H9 (cell line): ENCODE results near the gene DTNB. TPM values are rescaled to one million over a fixed set of nuclear protein-coding genes. Genes with fewer than 3 reads are reported as not detected.

Experiments
- DNase-seq: peaks from one replicate; pipeline ENCODE4 v3.0.0-alpha.2; 2017
- H2AFZ ChIP-seq: one replicate; pipeline ENCODE4 v1.6.1; 2013; ENCODE audit warnings: mild to moderate bottlenecking, low read length, control low read depth, moderate library complexity
- H2AK5ac ChIP-seq: 2 replicates; pipeline ENCODE4 v1.6.1; 2013; ENCODE audit warnings: low read length, control low read depth, mixed read lengths; ENCODE audit not compliant: insufficient read length
- H2BK120ac ChIP-seq: one replicate; pipeline ENCODE4 v1.6.1; 2013; ENCODE audit warnings: low read depth, mild to moderate bottlenecking, low read length, control low read depth, inconsistent platforms; ENCODE audit not compliant: poor library complexity, severe bottlenecking
- H2BK12ac ChIP-seq: 2 replicates; pipeline ENCODE4 v1.6.1; 2013; ENCODE audit warnings: low read length, control low read depth, mixed read lengths, low read depth; ENCODE audit not compliant: insufficient read length
- H2BK15ac ChIP-seq: 2 replicates; pipeline ENCODE4 v1.6.1; 2013; ENCODE audit warnings: low read depth, low read length, control low read depth
- H2BK20ac ChIP-seq: one replicate; pipeline ENCODE4 v1.6.1; 2013; ENCODE audit warnings: low read depth, mild to moderate bottlenecking, low read length, control low read depth, inconsistent platforms; ENCODE audit not compliant: poor library complexity, severe bottlenecking
- H2BK5ac ChIP-seq: 2 replicates; pipeline ENCODE4 v1.6.1; 2013; ENCODE audit warnings: low read length, control low read depth, mixed read lengths; ENCODE audit not compliant: insufficient read length
- H3K14ac ChIP-seq: 2 replicates; pipeline ENCODE4 v1.6.1; 2013; ENCODE audit warnings: low read length, control low read depth; ENCODE audit not compliant: insufficient read depth
- H3K18ac ChIP-seq: 2 replicates; pipeline ENCODE4 v1.6.1; 2013; ENCODE audit warnings: low read depth, mild to moderate bottlenecking, mixed read lengths, low read length, control low read depth; ENCODE audit not compliant: insufficient read length
- H3K23ac ChIP-seq: 2 replicates; pipeline ENCODE4 v1.6.1; 2013; ENCODE audit warnings: low read length, control low read depth, mixed read lengths, low read depth; ENCODE audit not compliant: insufficient read length
- H3K23me2 ChIP-seq: 2 replicates; pipeline ENCODE4 v1.6.1; 2013; ENCODE audit warnings: low read depth, mild to moderate bottlenecking, mixed read lengths, low read length, control low read depth; ENCODE audit not compliant: insufficient read length, poor library complexity, severe bottlenecking
- H3K27ac ChIP-seq: 2 replicates; pipeline ENCODE4 v1.5.1; 2013; ENCODE audit warnings: low read length, control low read depth, mixed read lengths, low read depth; ENCODE audit not compliant: insufficient read length
- H3K27me3 ChIP-seq: 2 replicates; pipeline ENCODE4 v1.6.1; 2013; ENCODE audit warnings: low read length, control low read depth, inconsistent platforms; ENCODE audit not compliant: insufficient read depth
- H3K4ac ChIP-seq: 2 replicates; pipeline ENCODE4 v1.6.1; 2013; ENCODE audit warnings: low read depth, mild to moderate bottlenecking, control low read depth, inconsistent platforms, low read length, moderate library complexity
- H3K4me1 ChIP-seq: 2 replicates; pipeline ENCODE4 v1.6.1; 2013; ENCODE audit warnings: low read length, control low read depth, inconsistent platforms; ENCODE audit not compliant: insufficient read depth
- H3K4me2 ChIP-seq: 2 replicates; pipeline ENCODE4 v1.6.1; 2013; ENCODE audit warnings: low read length, control low read depth, mixed read lengths; ENCODE audit not compliant: insufficient read length, insufficient read depth
- H3K56ac ChIP-seq: 2 replicates; pipeline ENCODE4 v1.6.1; 2013; ENCODE audit warnings: low read depth, mild to moderate bottlenecking, mixed read lengths, low read length, control low read depth; ENCODE audit not compliant: insufficient read length
- H3K79me1 ChIP-seq: 2 replicates; pipeline ENCODE4 v1.6.1; 2013; ENCODE audit warnings: low read depth, mild to moderate bottlenecking, moderate library complexity, low read length, control low read depth, inconsistent platforms; ENCODE audit not compliant: insufficient read depth, poor library complexity, severe bottlenecking
- H3K79me2 ChIP-seq: 2 replicates; pipeline ENCODE4 v1.6.1; 2013; ENCODE audit warnings: low read length, control low read depth, inconsistent platforms; ENCODE audit not compliant: insufficient read depth
- H3K9ac ChIP-seq: 2 replicates; pipeline ENCODE4 v1.6.1; 2013; ENCODE audit warnings: low read length, control low read depth, mixed read lengths; ENCODE audit not compliant: insufficient read length; ENCODE audit errors: extremely low read depth
- H3K9me3 ChIP-seq: one replicate; pipeline ENCODE4 v1.6.1; 2013; ENCODE audit warnings: low read depth, low read length, inconsistent platforms; ENCODE audit not compliant: control insufficient read depth
- H3T11ph ChIP-seq: one replicate; pipeline ENCODE4 v1.6.1; 2013; ENCODE audit warnings: mild to moderate bottlenecking, low read length, control low read depth, inconsistent platforms
- H4K20me1 ChIP-seq: one replicate; pipeline ENCODE4 v1.6.1; 2013; ENCODE audit not compliant: control insufficient read depth, insufficient read length, insufficient read depth
- H4K5ac ChIP-seq: 2 replicates; pipeline ENCODE4 v1.6.1; 2013; ENCODE audit warnings: low read depth, mild to moderate bottlenecking, mixed read lengths, low read length, control low read depth; ENCODE audit not compliant: insufficient read length
- H4K8ac ChIP-seq: replicated peaks from 2 replicates; pipeline ENCODE4 v1.6.1; 2013; ENCODE audit warnings: low read length, control low read depth, mixed read lengths, low read depth; ENCODE audit not compliant: insufficient read length
- H4K91ac ChIP-seq: 2 replicates; pipeline ENCODE4 v1.6.1; 2013; ENCODE audit warnings: low read depth, mild to moderate bottlenecking, moderate library complexity, mixed read lengths, low read length, control low read depth; ENCODE audit not compliant: insufficient read length
- H3K27ac Mint-ChIP-seq, 3 experiments: 2 replicates in 2 of 3; 3 replicates in 1 of 3; pipeline ENCODE4 v1.8.0; 2020 to 2021; ENCODE audit warnings: mixed read lengths in 3 of 3, mild to moderate bottlenecking in 1 of 3, moderate library complexity in 1 of 3
- H3K27me3 Mint-ChIP-seq: 2 replicates; pipeline ENCODE4 v1.8.0; 2021; ENCODE audit warnings: low read depth, mild to moderate bottlenecking, moderate library complexity, mixed read lengths
- H3K36me3 Mint-ChIP-seq, 3 experiments: 2 replicates in 2 of 3; 3 replicates in 1 of 3; pipeline ENCODE4 v1.8.0; 2020 to 2021; ENCODE audit warnings: low read depth in 3 of 3, mixed read lengths in 3 of 3; ENCODE audit not compliant: insufficient read depth in 1 of 3
- H3K4me1 Mint-ChIP-seq, 2 experiments: 2 replicates each; pipeline ENCODE4 v1.8.0; 2020; ENCODE audit warnings: mixed read lengths in 2 of 2
- H3K4me3 Mint-ChIP-seq, 2 experiments: 2 replicates in 1 of 2; 3 replicates in 1 of 2; pipeline ENCODE4 v1.8.0; 2020 to 2021; ENCODE audit warnings: mild to moderate bottlenecking in 2 of 2, mixed read lengths in 2 of 2, moderate library complexity in 1 of 2
- H3K9me3 Mint-ChIP-seq, 2 experiments: 2 replicates in 1 of 2; 3 replicates in 1 of 2; pipeline ENCODE4 v1.8.0; 2020; ENCODE audit warnings: mild to moderate bottlenecking in 2 of 2, mixed read lengths in 2 of 2, moderate library complexity in 1 of 2
- CTCF ChIP-seq: fragments of 200-600 bp; sonication (generic); conservative IDR thresholded peaks from 3 replicates; pipeline ENCODE4 v1.8.0; 2021; ENCODE audit warnings: antibody characterized with exemption, mild to moderate bottlenecking
- WGBS: extraction: QIAGEN DNeasy Blood & Tissue Kit; methylation state at CpG from one replicate; pipeline ENCODE4 v1.1.7; 2013; ENCODE audit warnings: missing lambda C conversion rate, low lambda C conversion rate, mixed read lengths; ENCODE audit not compliant: insufficient read length; ENCODE audit errors: extremely low coverage; 5-methylcytosine and 5-hydroxymethylcytosine counted together
- total RNA-seq: library from RNA; stranded (reverse); gene quantifications from 2 replicates; pipeline ENCODE4 v1.2.1, GENCODE V29; 2021

Gene DTNB
- total RNA-seq, 1 experiment from 2014 or later = 26.7 TPM

- Histone ChIP-seq H2BK5ac (no peak overlapping the region), H3K79me2 (no peaks in the 10 kb centered on the region), H3K23me2 (no peaks in the 10 kb centered on the region), H3K4me2 (no peak overlapping the region), H3K79me1 (no peaks in the 10 kb centered on the region), H3K56ac (no peak overlapping the region), H4K20me1 (no peaks in the 10 kb centered on the region), H3K4me1 (no peaks in the 10 kb centered on the region), H3K9ac (no peak overlapping the region), H2BK20ac (no peak overlapping the region), H4K8ac (no peak overlapping the region), H3K23ac (no peak overlapping the region), H4K91ac (no peak overlapping the region), H3K27me3 (no peaks in the 10 kb centered on the region; the same call in 1 of the 2 replicates), H3K27ac (no peak overlapping the region), H2BK120ac (no peak overlapping the region), H3K4ac (no peak overlapping the region), H2BK15ac (no peak overlapping the region), H3T11ph (no peak overlapping the region), H3K18ac (no peak overlapping the region), H2AK5ac (no peak overlapping the region), H2BK12ac (no peak overlapping the region), H3K14ac (no peak overlapping the region), H2AFZ (no peak overlapping the region), H3K9me3 (no peaks in the 10 kb centered on the region), H4K5ac (no peak overlapping the region)
- Mint-ChIP-seq H3K36me3 (peaks cover 7 to 10% (median 8%) of the 10 kb centered on the region in 3 experiments; a peak in 6 of 7 replicates), H3K27ac (no peak overlapping the region), H3K4me3 (no peak overlapping the region), H3K9me3 (peaks cover 8 to 10% of the 10 kb centered on the region in 2 experiments; a peak in 4 of 5 replicates), H3K4me1 (peaks cover 28 to 42% of the 10 kb centered on the region in 2 experiments), H3K27me3 (peaks cover 48% of the 10 kb centered on the region)
- DNase-seq = peak; percentile 22
- no peak for TF ChIP-seq CTCF
- no CpG with 5 or more reads among the region's 5 CpGs for WGBS
Measured at GRCh38 chr2:25374827-25375226, 298.6 kb downstream of the DTNB start.
